Measurements from ENCODE around the gene CSNK1E.

CSNK1E gene

DNA sequence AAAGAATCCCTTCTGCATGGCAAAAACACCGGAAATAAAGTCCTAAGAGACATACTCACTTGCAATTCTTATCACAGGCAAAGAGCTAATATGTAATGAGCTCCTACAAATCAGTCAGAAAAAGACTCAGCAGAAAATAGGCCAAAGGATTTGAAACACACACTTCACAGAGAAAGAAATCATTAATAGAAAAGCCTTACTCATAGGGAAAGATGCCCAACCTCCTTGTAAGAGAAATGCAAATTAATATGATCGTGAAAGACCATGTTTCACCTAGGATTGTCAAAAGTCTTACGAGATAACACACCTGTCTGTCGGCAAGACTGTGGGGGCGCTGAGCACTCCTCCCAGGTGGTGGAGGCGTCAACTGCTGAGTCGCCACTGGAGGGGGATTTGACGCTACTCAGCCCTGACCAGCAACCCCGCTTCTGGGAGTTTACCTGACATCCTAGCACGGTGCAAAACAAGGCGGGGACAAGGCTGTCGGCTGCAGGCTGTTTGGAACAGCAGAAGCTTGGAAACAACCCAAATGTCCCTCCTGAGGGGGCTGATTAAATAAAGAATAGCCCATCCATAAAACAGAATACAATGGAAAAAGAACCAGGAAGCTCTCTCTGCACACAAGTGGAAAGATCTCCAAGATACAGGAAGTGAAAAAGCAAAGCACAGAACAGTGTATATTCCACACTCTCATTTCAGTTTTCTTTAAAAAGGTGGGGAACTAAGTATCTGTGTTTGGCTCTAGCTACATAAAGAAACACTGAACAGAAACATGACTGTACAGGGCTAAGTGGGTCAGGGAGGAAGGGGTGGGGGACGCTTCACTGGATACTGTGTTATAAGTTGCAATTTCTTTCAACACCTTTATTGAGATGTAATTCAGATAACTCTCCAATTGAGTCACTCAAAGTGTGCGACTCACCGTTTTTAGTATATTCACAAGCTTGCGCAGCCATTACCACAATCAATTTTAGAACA is 11.5 kb downstream of the CSNK1E start:
- no peak for DNase-seq (ENCODE audit: low read depth, low spot score)
- ChIA-PET POLR2A (no interaction called here), CTCF (interaction anchor here (0.8 to 1.3 kb wide), 4 partner anchors 10 to 253 kb away, joined by 3 to 6 read pairs (median 3); no protein-coding TSS in a partner anchor)
- no peak for TF ChIP-seq CTCF (IDR thresholded peaks at IDR 0.05; ENCODE audit: insufficient read depth, low read length, missing control alignments)
- no peak overlapping the region for H3K4me3 ChIP-seq (ENCODE audit: low read depth, low read length)

GRCh38 chr22:38304526-38304925 is 12.7 kb downstream of the CSNK1E start:
- no peak for DNase-seq (ENCODE audit: low read depth, low spot score)
- no peak for TF ChIP-seq CTCF (IDR thresholded peaks at IDR 0.05; ENCODE audit: insufficient read depth, low read length, missing control alignments)
- POLR2A ChIA-PET: no interaction called here
- H3K4me3 ChIP-seq (ENCODE audit: low read depth, low read length): no peak overlapping the region
- CTCF ChIA-PET: interaction anchor here (1.3 kb wide), 2 partner anchors 8 to 26 kb away, joined by 3 to 6 read pairs; no protein-coding TSS in a partner anchor

GRCh38 chr22:38303974-38304373 is 13.3 kb downstream of the CSNK1E start:
- no peak for DNase-seq (ENCODE audit: low read depth, low spot score)
- no peak for TF ChIP-seq CTCF (IDR thresholded peaks at IDR 0.05; ENCODE audit: insufficient read depth, low read length, missing control alignments)
- CTCF ChIA-PET: interaction anchor here (1.3 kb wide), 1 partner anchor 25 kb away, joined by 3 read pairs; no protein-coding TSS in a partner anchor
- H3K4me3 ChIP-seq (ENCODE audit: low read depth, low read length): no peak overlapping the region
- POLR2A ChIA-PET: no interaction called here

- ChIA-PET CTCF (interaction anchor here (1.2 to 2.0 kb wide), 3 partner anchors 10 to 269 kb away, joined by 3 to 5 read pairs (median 3); no protein-coding TSS in a partner anchor), POLR2A (interaction anchor here (1.4 kb wide), 1 partner anchor 10 kb away, joined by 4 read pairs; no protein-coding TSS in a partner anchor)
Observed at GRCh38 chr22:38302906-38303305, 14.3 kb downstream of the CSNK1E start.

DNA sequence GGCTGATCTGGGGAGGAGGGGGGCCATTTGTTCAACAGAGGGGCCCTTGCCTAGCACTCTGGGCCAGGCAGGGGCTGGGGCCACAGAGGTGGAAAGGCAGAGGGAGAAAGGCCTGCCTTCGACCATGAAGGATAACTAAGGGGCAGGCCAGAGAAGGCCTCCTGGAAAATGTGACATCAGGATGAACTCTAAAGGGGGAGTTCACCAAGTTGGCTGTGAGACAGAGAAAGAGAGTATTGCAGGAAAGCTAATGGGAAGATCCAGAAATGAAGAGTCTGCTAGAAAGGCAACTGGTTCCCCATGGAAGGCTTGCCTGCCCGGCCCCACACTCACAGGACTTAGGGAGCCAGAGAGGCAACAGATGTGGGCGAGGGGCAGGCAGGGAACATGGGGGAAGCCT is 16.3 kb downstream of the CSNK1E start:
- ChIA-PET CTCF (no interaction called here), POLR2A (no interaction called here)
- no peak overlapping the region for H3K4me3 ChIP-seq (ENCODE audit: low read depth, low read length)
- TF ChIP-seq CTCF (IDR thresholded peaks at IDR 0.05; ENCODE audit: insufficient read depth, low read length, missing control alignments): no peak
- no peak for DNase-seq (ENCODE audit: low read depth, low spot score)

More at GRCh38 chr22:38302906-38303305, 14.3 kb downstream of the CSNK1E start:
- H3K4me3 ChIP-seq (ENCODE audit: low read depth, low read length): no peak overlapping the region
- no peak for TF ChIP-seq CTCF (IDR thresholded peaks at IDR 0.05; ENCODE audit: insufficient read depth, low read length, missing control alignments)
- DNase-seq (ENCODE audit: low read depth, low spot score): no peak

Measured in AG04449 (cell line).